CD4-positive, alpha-beta T cell (primary cell): Measurements from ENCODE around the gene MUC7. TPM values are rescaled to one million over a fixed set of nuclear protein-coding genes. Genes with fewer than 3 reads are reported as not detected.

Source experiments
- ATAC-seq: fragments of 200-7000 bp; cut with Tn5 transposase; one replicate; pipeline ENCODE4 v1.10.0; 2022; ENCODE audit warnings: mild to moderate bottlenecking; ENCODE audit not compliant: poor library complexity
- CTCF ChIA-PET: fragments of 350-600 bp; sonication (Branson Sonifier 250); formaldehyde crosslinking; loops from one replicate; lab custom pipeline; 2021; ENCODE audit warnings: antibody characterized with exemption, inconsistent platforms; lab: Charles Lee
- POLR2A ChIA-PET: fragments of 350-600 bp; sonication (Branson Sonifier 250); formaldehyde crosslinking; loops from one replicate; lab custom pipeline; 2021; ENCODE audit warnings: antibody characterized with exemption, inconsistent platforms; lab: Charles Lee
- DNase-seq, 14 experiments: peaks; one replicate each; pipeline ENCODE4 v3.0.0-alpha.2; 2013 to 2020; ENCODE audit warnings: mixed read lengths in 2 of 14
- H3K27ac ChIP-seq, 2 donors: one replicate each; pipeline versions ENCODE4 v1.5.1 to v1.7.0; 2013; ENCODE audit warnings: low read length in 2 of 2, low read depth in 1 of 2, mild to moderate bottlenecking in 1 of 2
- H3K27me3 ChIP-seq, 2 experiments: 1 replicate in 1 of 2; 2 replicates in 1 of 2; pipeline versions ENCODE4 v1.6.1 to v1.7.0; 2013; ENCODE audit warnings: low read length in 2 of 2, control low read depth in 1 of 2, mild to moderate bottlenecking in 1 of 2, moderate library complexity in 1 of 2; ENCODE audit not compliant: insufficient read depth in 2 of 2, control insufficient read depth in 1 of 2
- H3K36me3 ChIP-seq: one replicate; pipeline ENCODE4 v1.6.1; 2013; ENCODE audit warnings: low read length, control low read depth; ENCODE audit not compliant: insufficient read depth
- H3K4me1 ChIP-seq: one replicate; pipeline ENCODE4 v1.6.1; 2013; ENCODE audit warnings: low read length, control low read depth; ENCODE audit not compliant: insufficient read depth
- H3K4me3 ChIP-seq: one replicate; pipeline ENCODE4 v1.5.1; 2013; ENCODE audit warnings: mild to moderate bottlenecking, low read length, moderate library complexity
- H3K9me3 ChIP-seq, 2 experiments: 1 replicate in 1 of 2; 2 replicates in 1 of 2; pipeline versions ENCODE4 v1.6.1 to v1.7.0; 2013; ENCODE audit warnings: low read length in 2 of 2, mild to moderate bottlenecking in 2 of 2, control low read depth in 1 of 2, moderate library complexity in 1 of 2; ENCODE audit not compliant: control insufficient read depth in 1 of 2, insufficient read depth in 1 of 2
- H3K27ac Mint-ChIP-seq: one replicate; pipeline ENCODE4 v1.8.0; 2020; ENCODE audit warnings: mixed read lengths
- H3K27me3 Mint-ChIP-seq: one replicate; pipeline ENCODE4 v1.8.0; 2021; ENCODE audit warnings: mixed read lengths
- H3K36me3 Mint-ChIP-seq: one replicate; pipeline ENCODE4 v1.8.0; 2021; ENCODE audit warnings: low read depth, mixed read lengths
- H3K4me1 Mint-ChIP-seq: one replicate; pipeline ENCODE4 v1.8.0; 2021; ENCODE audit warnings: low read depth, mixed read lengths
- H3K4me3 Mint-ChIP-seq: one replicate; pipeline ENCODE4 v1.8.0; 2020; ENCODE audit warnings: mild to moderate bottlenecking, mixed read lengths
- H3K9me3 Mint-ChIP-seq: one replicate; pipeline ENCODE4 v1.8.0; 2020; ENCODE audit warnings: mixed read lengths
- intact Hi-C, 2 experiments: fragments of 100-400 bp; cut with DNase I in 1 of 2; cut with micrococcal nuclease in 1 of 2; formaldehyde crosslinking; loops; one replicate each; pipeline versions ENCODE4 v1.15.1 to v1.9.0; 2023 to 2025; cut with DNase I, micrococcal nuclease
- total RNA-seq, 174 experiments: library from RNA in 2 of 174; stranded (reverse) in 2 of 174; gene quantifications; one replicate each; pipeline ENCODE4 v1.2.3 and lab custom pipeline; 2021 to 2026
- TF ChIP-seq, protein P1 (sequence below): fragments of 200-600 bp; IDR thresholded peaks from one replicate; pipeline ENCODE4 v1.8.0; 2022; ENCODE audit warnings: antibody characterized with exemption, mild to moderate bottlenecking

The MUC7 gene
- total RNA-seq, 2 experiments from 2014 or later, result not detected

DNA sequence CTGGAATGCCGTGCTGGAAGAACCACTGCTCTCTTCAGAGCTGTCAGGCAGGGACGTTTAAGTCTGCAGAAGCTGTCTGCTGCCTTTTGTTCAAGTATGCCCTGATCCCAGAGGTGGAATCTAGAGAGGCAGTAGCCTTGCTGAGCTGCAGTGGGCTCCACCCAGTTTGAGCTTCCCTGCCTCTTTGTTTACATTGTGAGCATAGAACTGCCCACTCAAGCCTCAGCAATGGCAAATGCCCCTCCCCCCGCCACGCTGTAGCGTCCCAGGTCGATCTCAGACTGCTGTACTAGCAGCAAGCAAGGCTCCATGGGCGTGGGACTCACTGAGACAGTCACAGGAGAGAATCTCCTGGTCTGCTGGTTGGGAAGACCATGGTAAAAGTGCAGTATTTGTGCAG, 34.8 kb upstream of the MUC7 start:
- TF ChIP-seq, protein P1, sequence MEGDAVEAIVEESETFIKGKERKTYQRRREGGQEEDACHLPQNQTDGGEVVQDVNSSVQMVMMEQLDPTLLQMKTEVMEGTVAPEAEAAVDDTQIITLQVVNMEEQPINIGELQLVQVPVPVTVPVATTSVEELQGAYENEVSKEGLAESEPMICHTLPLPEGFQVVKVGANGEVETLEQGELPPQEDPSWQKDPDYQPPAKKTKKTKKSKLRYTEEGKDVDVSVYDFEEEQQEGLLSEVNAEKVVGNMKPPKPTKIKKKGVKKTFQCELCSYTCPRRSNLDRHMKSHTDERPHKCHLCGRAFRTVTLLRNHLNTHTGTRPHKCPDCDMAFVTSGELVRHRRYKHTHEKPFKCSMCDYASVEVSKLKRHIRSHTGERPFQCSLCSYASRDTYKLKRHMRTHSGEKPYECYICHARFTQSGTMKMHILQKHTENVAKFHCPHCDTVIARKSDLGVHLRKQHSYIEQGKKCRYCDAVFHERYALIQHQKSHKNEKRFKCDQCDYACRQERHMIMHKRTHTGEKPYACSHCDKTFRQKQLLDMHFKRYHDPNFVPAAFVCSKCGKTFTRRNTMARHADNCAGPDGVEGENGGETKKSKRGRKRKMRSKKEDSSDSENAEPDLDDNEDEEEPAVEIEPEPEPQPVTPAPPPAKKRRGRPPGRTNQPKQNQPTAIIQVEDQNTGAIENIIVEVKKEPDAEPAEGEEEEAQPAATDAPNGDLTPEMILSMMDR, result no peak
- Histone ChIP-seq H3K36me3 (no peaks in the 10 kb centered on the region), H3K27ac (no peak overlapping the region), H3K4me3 (no peak overlapping the region), H3K27me3 (peaks cover 0 to 3% of the 10 kb centered on the region in 2 experiments), H3K4me1 (no peaks in the 10 kb centered on the region), H3K9me3 (peaks cover 0 to 6% of the 10 kb centered on the region in 2 experiments)
- intact Hi-C loops, result no loop called here
- H3K27ac Mint-ChIP-seq, result no peak overlapping the region
- H3K9me3 Mint-ChIP-seq, result peaks cover 2% of the 10 kb centered on the region
- ChIA-PET POLR2A (no interaction called here), CTCF (no interaction called here)
- no peak overlapping the region for H3K4me3 Mint-ChIP-seq
- DNase-seq (no peak), ATAC-seq (no peak)
- H3K4me1 Mint-ChIP-seq, result no peaks in the 10 kb centered on the region
- no peaks in the 10 kb centered on the region for H3K36me3 Mint-ChIP-seq
- H3K27me3 Mint-ChIP-seq, result peaks cover 5% of the 10 kb centered on the region

DNA sequence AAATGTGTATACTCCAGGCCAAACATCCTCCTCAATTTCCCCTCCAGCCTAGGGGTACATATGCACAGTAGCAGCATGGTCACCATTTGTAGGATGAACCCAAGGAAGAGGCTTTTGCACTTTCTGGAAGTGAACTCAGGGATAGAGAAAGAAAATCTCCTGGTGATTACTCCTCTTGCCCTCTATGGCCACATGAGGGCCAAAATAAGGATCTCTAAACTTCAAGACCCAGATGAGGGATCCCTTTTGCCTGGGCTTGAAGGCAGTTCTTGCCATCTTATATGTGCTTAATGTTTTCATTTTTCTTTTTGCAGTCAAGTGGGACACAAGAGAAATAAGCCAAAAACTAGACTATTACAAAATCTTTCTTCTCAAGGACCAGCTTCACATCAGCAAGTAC, 29.5 kb upstream of the MUC7 start:
- no peak overlapping the region for H3K27ac Mint-ChIP-seq
- no peaks in the 10 kb centered on the region for H3K36me3 Mint-ChIP-seq
- Histone ChIP-seq H3K4me3 (no peak overlapping the region), H3K27me3 (no peaks in the 10 kb centered on the region), H3K36me3 (no peaks in the 10 kb centered on the region), H3K27ac (no peak overlapping the region), H3K9me3 (peaks cover 0 to under 1% of the 10 kb centered on the region in 2 experiments), H3K4me1 (no peaks in the 10 kb centered on the region)
- no peaks in the 10 kb centered on the region for H3K4me1 Mint-ChIP-seq
- TF ChIP-seq, protein P1, result no peak
- DNase-seq, result no peak
- intact Hi-C loops, result no loop called here
- ATAC-seq, result no peak
- H3K4me3 Mint-ChIP-seq, result no peak overlapping the region
- ChIA-PET CTCF (no interaction called here), POLR2A (no interaction called here)
- H3K27me3 Mint-ChIP-seq, result peaks cover 5% of the 10 kb centered on the region
- no peaks in the 10 kb centered on the region for H3K9me3 Mint-ChIP-seq

DNA sequence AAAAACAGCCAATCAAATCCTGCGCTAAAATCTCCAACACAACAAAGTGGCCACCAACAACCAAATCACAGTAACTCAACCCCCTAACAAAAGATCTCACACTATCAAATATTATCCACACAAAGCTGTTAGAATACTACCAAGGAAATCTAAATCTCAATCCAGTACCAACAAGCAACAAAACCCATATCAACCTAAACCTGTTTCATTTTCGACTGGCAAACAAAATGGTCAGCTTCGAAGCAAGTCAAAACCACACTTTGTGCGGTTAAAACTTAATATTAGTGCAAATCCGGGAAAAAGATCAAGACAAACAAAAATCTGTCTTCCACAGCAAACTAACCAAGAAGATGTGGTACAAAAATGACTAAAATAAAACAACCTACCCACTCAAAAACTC, 28.7 kb upstream of the MUC7 start:
- POLR2A ChIA-PET, result no interaction called here
- Mint-ChIP-seq H3K4me3 (no peak overlapping the region), H3K36me3 (no peaks in the 10 kb centered on the region), H3K4me1 (no peaks in the 10 kb centered on the region), H3K27me3 (peaks cover 5% of the 10 kb centered on the region), H3K9me3 (no peaks in the 10 kb centered on the region), H3K27ac (no peak overlapping the region)
- ATAC-seq, result no peak
- Histone ChIP-seq H3K27ac (no peak overlapping the region), H3K4me3 (no peak overlapping the region), H3K27me3 (no peaks in the 10 kb centered on the region), H3K4me1 (no peaks in the 10 kb centered on the region), H3K9me3 (no peaks in the 10 kb centered on the region), H3K36me3 (no peaks in the 10 kb centered on the region)
- no peak for DNase-seq
- intact Hi-C loops, result no loop called here
- TF ChIP-seq, protein P1, result no peak
- CTCF ChIA-PET, result no interaction called here
